GM19463 (cell line): Measurements from ENCODE around the gene PSG4.
"Not testable (repeated sequence)": the region's sequence is repeated elsewhere in the genome, so short reads cannot be mapped to it uniquely, and the experiment has no call there.

Experiments used
- ATAC-seq: cut with Tn5 transposase; IDR thresholded peaks from one replicate; pipeline ENCODE4 v1.9.1; 2021; ENCODE audit warnings: mild to moderate bottlenecking, moderate library complexity; ENCODE audit not compliant: unreplicated experiment

Gene PSG4

DNA sequence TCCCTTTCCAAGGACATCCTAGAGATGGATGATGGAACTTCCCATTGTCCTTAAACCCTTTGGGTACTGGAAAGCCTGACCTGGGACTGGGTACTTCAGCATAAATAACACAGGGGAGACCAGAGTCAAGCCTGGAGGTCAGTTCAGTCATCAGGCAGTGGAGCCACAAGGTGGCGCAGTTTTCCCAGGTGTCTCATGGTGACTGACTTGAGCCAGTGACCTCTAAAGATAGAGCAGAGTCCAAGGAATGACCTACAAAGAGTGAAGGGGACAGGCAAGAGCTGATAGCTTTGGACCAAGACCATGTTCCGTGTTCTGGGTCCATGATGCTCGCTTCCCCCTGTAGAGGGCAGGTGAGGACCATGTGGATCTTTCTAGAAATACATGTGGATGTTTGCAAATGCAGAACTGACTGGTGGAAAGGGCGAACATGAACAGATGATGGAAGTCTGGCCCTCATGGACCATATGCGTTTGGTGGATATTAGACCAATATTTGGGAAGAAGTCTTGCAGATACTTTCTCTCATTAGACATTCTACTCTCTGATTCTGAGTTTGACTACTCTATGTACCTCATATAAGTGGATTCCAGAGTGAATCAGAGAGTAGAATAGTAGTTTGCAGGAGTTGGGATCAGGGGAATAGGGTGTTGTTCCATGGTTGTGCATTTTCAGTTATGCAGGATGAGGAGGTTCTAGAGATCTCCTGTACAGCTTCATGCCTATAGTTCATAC lies 6.6 kb downstream of the PSG4 start:
- ATAC-seq, result not testable (repeated sequence)

DNA sequence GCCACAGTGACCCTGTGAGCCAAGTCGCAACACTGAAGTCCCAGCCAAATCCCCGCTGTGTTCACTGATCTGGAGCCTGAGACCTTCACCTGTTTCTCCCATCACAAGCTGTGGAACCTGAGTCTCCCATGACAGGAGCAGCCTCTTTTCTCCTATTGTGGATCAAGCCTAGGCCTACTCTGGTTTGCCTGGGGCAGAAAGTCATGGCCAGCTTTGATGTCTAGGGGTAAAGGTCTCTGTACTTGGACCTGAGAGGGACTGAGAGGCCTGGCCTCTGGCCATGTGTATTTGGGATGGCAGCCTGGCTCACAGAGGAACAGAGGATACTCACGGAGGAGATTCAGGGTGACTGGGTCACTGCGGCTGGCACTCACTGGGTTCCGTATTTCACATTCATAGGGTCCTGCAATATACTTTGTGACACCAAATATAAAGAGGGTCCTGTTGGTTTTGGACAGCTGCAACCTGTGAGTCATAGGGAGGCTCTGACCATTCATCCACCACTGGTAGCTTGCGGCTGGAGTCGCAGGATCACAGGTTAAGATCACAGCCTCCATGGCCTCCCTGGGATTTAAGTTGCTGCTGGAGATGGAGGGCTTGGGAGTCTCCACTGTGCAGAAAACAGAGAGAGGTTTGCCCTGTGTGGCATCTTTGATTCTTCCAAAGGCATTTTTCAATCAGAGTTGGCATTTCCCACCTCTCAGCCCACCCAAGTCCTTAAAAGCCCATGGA lies 7.6 kb downstream of the PSG4 start:
- ATAC-seq, result not testable (repeated sequence)

DNA sequence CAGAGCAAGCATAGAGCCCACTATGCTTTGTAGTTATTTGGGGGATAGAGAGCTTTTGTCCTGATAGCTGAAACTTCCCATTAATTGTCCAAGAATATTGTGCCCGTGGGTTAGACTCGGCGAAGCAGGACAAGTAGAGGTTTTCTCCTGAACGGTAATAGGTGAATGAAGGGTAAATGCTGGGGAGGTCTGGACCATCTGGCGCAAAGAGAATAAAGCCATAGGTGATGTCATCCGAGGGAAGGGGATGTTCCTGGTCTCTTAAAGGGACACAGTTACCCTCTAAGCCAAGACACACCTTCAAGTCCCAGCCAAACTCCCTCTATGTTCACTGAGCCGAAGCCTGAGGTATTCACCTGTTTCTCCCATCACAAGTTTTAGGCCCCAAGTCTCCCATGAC lies 11.0 kb downstream of the PSG4 start:
- not testable (repeated sequence) for ATAC-seq

DNA sequence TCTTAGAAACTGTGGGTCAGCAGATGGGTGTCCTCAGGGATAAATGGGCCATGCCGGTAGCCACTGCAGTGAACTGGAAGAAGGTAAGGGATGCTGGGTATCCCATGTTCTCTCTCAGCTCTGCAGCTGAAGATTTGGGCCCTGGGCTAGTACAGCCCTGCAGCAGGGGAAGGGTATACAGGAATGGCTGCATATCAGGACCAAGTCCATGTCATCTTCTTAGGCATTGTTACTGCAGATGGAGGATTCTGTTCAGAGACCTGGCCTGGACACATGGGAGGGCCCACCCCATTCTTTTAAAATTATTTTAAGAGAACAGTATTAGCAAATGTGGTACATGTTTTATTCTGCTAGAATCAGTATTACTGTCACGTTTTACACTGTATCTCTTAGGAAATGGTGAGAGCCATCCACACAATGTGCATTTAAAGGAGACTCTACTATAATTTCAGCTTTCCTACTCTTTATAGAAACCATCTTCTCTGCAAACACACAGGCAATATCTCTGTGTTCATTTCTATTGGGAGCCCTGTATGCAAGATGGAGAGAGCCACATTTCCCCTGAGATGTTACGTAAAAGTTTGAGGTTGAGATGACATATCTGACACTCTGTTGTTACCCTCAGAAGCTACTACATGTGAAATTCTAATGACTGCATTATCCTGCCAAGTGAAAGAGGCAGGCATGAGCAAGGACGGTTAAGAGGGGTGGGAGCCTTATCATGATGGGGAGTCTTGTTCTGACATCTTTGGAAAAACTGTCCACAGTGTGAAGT lies 12.9 kb downstream of the PSG4 start:
- not testable (repeated sequence) for ATAC-seq

DNA sequence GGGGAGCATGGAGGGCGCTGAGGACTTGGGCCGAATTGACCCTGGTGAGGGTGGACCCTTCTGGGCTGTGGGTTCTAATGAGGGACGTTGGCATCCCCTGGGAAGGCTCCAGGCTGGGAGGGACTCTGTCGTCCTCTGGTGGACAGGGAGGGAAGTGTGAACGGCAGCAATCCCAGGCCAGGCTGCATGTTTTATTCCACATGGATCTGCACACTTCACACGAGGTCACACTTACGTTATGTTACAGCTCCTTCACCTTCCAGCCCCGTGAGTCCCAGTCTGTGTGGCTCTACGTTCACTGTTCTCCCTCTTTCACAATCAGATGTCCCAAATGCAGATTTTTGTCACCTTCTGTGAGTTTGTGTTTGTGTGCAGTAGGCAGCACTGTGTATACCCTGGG lies 17.3 kb downstream of the PSG4 start:
- not testable (repeated sequence) for ATAC-seq

DNA sequence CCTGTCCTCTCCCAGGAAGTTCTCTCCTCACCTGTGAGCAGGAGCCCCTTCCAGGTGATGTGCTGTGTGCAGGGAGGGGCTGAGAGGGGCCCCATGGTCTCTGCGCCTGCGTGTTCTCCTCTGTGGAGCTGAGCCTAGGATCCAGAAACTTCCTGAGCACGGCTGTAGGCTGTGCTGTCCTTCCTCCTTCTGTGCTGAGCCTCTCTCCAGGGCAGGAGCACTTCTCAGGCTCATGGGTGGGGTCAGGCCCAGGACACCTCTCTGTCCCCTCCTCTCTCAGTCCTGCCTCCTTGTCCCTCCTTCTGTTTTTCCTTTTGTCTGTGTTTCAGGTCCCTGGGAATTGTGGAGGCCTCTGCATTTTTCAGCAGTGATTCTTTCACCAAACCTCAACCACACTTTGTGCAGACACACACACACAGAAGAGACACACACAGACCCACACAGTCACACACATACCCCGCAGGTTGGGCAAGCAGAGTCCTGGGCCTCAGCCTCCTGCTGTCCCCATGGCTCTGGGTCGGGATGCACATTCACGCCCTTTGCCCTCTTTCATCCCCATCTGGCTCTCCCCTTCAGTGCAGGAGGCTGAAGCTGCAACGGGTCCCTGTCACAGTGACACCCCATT lies 19.0 kb downstream of the PSG4 start, which contains the start of gene PSG5:
TSS of gene PSG5 (minus strand) at position 226 of the 625 bp plus-strand sequence. CDS start at position 95, 131 bp downstream.
- ATAC-seq, result not testable (repeated sequence)

DNA sequence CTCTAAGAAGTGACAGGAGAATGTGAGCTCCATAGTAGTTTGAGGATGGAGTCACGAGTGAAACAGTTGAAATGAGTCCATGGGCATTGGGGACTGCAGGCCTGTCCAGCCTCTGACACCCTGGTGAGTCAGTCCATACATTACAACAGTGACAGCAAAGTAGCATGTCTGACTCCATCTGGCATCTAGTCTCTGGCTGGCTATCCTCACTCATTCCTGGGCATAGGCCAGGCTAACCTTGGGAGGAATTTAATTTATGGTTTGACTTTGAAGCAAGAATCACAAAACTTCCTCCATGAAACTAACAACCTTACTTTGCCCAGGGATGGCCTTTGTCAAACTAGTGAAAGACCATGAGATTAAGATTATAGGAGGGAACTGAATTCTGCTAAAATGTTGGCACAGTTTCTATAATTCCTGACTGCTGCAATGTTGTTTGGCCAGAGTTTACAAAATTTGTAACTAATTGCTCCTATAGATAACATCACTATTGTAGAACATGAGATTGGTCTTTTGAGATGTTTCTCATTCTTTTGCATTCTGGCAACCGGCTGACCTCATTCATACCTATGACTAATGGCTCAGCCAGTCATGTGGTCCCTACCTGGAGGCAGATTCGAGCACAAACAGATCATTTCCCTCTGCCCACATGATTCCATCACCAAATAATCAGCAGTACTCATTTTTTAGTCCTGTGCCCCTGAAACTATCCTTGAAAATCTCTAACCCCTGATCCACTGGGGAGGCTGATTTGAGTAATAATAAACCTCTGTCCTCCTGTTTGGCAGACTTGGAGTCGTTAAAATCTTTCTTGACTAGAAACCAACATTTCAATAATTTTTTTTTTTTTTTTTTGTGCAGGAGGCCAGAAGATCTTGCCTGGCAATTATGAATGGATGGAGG lies 23.3 kb downstream of the PSG4 start:
- not testable (repeated sequence) for ATAC-seq

DNA sequence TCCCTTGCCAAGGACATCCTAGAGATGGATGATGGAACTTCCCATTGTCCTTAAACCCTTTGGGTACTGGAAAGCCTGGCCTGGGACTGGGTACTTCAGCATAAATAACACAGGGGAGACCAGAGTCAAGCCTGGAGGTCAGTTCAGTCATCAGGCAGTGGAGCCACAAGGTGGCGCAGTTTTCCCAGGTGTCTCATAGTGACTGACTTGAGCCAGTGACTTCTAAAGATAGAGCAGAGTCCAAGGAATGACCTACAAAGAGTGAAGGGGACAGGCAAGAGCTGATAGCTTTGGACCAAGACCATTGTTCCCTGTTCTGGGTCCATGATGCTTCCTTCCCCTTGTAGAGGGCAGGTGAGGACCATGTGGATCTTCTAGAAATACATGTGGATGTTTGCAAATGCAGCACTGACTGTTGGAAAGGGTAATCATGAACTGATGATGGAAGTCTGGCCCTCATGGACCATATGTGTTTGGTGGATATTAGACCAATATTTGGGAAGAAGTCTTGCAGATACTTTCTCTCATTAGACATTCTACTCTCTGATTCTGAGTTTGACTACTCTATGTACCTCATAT lies 25.8 kb downstream of the PSG4 start:
- not testable (repeated sequence) for ATAC-seq

DNA sequence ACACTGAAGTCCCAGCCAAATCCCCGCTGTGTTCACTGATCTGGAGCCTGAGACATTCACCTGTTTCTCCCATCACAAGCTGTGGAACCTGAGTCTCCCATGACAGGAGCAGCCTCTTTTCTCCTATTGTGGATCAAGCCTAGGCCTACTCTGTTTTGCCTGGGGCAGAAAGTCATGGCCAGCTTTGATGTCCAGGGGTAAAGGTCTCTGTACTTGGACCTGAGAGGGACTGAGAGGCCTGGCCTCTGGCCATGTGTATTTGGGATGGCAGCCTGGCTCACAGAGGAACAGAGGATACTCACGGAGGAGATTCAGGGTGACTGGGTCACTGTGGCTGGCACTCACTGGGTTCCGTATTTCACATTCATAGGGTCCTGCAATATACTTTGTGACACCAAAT lies 26.9 kb downstream of the PSG4 start:
- not testable (repeated sequence) for ATAC-seq

DNA sequence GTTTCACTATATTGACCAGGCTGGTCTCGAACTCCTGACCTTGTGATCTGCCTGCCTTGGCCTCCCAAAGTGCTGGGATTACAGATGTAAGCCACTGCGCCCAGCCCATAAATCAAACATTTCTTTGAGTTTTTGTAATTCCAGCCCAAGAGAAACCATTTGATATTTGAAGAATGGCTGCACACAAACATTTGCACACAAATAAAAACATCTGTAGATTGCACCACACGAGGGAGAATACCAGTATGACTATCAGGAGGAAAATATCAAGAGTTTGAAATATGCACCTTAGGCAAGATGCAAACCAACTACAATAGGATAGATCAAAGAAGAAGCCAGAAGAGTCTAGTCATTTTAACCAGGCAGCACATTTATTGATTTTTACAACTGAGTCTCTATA lies 39.5 kb downstream of the PSG4 start:
- not testable (repeated sequence) for ATAC-seq

DNA sequence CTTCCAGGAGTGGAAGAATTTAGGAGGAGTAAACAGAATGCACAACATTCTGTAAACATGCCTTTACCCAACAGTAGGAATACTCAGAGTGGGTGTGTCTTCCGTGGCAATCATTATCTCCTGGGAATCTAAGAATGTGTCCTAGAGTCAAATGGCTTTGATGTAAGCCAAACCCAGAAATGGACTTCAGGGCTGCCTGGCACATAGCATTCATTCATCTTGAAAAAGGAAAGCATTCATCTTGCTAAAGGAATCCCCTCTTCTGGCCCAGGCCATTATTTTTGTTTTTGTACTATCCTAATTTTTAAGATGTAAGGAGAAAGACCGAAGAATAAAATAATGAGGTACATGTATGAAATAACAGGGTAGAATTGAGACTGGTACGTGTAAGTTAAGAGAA lies 42.3 kb downstream of the PSG4 start:
- ATAC-seq, result not testable (repeated sequence)

DNA sequence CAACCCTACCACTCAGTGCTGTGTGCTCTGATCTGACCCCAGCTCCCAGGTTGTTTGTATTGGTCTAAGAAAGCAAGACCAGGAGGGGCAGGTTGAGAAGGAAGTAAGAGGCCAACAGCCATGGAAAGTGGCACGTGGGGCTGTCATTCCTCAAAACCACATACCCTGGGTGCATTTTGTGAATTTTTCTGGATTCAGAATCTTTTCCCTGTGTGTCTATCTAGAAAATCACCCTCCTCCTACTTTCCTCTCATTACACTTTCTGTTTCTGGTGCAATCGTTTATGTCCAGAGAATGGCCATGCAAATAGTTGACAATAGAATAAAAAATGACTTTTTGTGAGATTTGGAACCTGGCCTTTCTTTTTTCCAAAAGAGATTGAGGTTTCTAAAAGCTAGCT lies 43.2 kb downstream of the PSG4 start:
- ATAC-seq, result not testable (repeated sequence)

DNA sequence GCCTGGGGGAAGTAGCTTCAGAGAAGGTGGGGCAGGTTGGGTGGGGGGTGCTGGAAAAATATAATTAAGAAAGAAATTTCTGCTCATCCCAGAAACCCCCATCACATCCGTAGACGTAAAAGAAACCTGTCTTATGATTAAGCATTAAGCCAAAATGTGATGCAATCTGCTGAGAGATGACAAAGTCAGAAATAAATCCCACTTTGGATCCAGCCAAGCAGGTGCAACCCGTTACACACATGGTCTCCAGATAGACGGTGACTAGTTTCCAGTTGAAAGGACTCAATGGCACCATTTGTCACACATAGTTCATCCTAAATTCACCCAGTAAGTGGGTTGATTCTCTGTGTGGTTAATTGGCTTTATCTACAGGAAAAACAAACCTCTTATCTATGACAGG lies 53.2 kb downstream of the PSG4 start:
- ATAC-seq, result no peak

DNA sequence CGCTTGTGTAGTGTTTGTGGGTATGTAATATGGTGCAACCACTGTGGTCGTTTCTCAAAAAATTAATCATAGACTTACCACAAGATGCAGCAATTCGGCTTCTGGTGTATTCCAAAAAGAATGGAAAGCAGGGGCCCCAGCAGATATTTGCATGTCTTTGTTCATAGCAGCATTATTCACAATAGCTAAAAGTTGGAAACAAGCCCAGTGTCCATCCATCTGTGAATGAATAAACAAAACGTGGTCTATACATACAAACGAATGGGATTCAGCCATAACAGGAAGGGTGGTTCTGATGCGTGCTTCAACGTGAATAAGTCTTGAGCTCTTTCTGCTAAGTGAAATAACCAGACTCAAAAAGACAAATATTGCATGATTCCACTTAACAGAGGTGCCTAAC lies 55.6 kb downstream of the PSG4 start:
- ATAC-seq, result not testable (repeated sequence)

DNA sequence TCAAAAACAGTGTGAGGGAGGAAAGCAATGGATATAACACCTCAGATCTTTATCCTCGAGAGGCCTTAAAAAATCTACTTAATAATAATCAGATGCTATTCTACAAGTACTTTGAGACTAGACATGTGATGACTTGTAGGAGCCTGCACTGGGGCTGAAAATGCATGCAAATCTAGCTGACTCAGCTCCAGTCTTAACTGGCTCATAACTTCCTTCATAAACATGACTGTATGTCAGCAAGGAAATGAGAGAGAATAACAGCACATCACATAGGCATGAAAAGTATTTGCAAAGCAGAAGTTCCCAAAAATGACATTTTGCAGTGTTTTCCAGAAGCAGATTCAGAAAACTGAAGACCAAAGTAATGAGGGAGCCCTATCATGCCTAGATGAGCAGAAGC lies 57.2 kb downstream of the PSG4 start:
- ATAC-seq, result no peak
